ENCODE measurements around the gene ATXN1.
"Not testable (repeated sequence)": the region's sequence is repeated elsewhere in the genome, so short reads cannot be mapped to it uniquely, and the experiment has no call there.

GRCh38 chr6:16702627-16703378 lies 58.5 kb downstream of the ATXN1 start:
- not testable (repeated sequence) for TF ChIP-seq CTCF, POLR2A (IDR thresholded peaks at IDR 0.05)
